Heart right ventricle (tissue), 16 donors: ENCODE data around the gene OSM. TPM values are rescaled to one million over a fixed set of nuclear protein-coding genes. Genes with fewer than 3 reads are reported as not detected.

Experiments
- ATAC-seq, 8 donors: fragments of 200-7000 bp; cut with Tn5 transposase; one replicate each; pipeline ENCODE4 v1.9.1; 2020; ENCODE audit warnings: mild to moderate bottlenecking in 8 of 8, moderate library complexity in 8 of 8, moderate number of reproducible peaks in 1 of 8
- DNase-seq, 2 donors: peaks; one replicate each; pipeline ENCODE4 v3.0.0-alpha.2; 2020
- H3K27ac ChIP-seq, 10 donors: fragments of 200-600 bp; sonication (generic) in 2 of 10; one replicate each; pipeline versions ENCODE4 v1.5.0 to v1.8.0; 2020 to 2022; ENCODE audit warnings: mild to moderate bottlenecking in 3 of 10
- H3K27me3 ChIP-seq, 7 donors: fragments of 200-600 bp; one replicate each; pipeline ENCODE4 v1.8.0; 2021 to 2022; ENCODE audit warnings: mild to moderate bottlenecking in 2 of 7
- H3K36me3 ChIP-seq, 9 donors: fragments of 200-600 bp; sonication (generic) in 1 of 9; one replicate each; pipeline versions ENCODE4 v1.5.0 to v1.8.0; 2020 to 2022; ENCODE audit warnings: mild to moderate bottlenecking in 2 of 9
- H3K4me1 ChIP-seq, 9 donors: fragments of 200-600 bp; sonication (generic) in 1 of 9; one replicate each; pipeline versions ENCODE4 v1.5.0 to v1.8.0; 2020 to 2022; ENCODE audit warnings: mild to moderate bottlenecking in 4 of 9
- H3K4me3 ChIP-seq, 10 donors: fragments of 200-600 bp; sonication (generic) in 2 of 10; one replicate each; pipeline versions ENCODE4 v1.5.0 to v1.8.0; 2020 to 2022; ENCODE audit warnings: mild to moderate bottlenecking in 7 of 10, moderate library complexity in 2 of 10
- H3K9me3 ChIP-seq, 11 donors: fragments of 200-600 bp in 10 of 11; sonication (generic) in 2 of 11; one replicate each; pipeline versions ENCODE4 v1.5.0 to v1.8.0; 2013 to 2022; ENCODE audit warnings: mild to moderate bottlenecking in 2 of 11, control low read depth in 1 of 11, moderate library complexity in 1 of 11
- CTCF ChIP-seq, 9 donors: fragments of 200-600 bp; sonication (generic) in 2 of 9; IDR thresholded peaks; one replicate each; pipeline versions ENCODE4 v1.5.0 to v1.8.0; 2021 to 2022; ENCODE audit warnings: antibody characterized with exemption in 9 of 9, mild to moderate bottlenecking in 5 of 9, moderate library complexity in 1 of 9
- WGBS, 2 donors: extraction: QIAGEN DNeasy Blood & Tissue Kit; methylation state at CpG; one replicate each; pipeline ENCODE4 v1.1.7; 2013; ENCODE audit warnings: inconsistent platforms in 1 of 2; 5-methylcytosine and 5-hydroxymethylcytosine counted together
- intact Hi-C, 10 donors: fragments of 100-400 bp; cut with DNase I; formaldehyde crosslinking; loops; one replicate each; pipeline versions ENCODE4 v1.11.1 to v1.14.2; 2022
- polyA plus RNA-seq, 2 donors: library from polyadenylated mRNA; stranded (reverse); fragments of 200-250 nt; gene quantifications; one replicate each; pipeline ENCODE4 v1.2.3, GENCODE V29; 2013
- total RNA-seq, 10 donors: library from RNA; stranded (reverse); fragmentation: NEBNext Ultra II Directional in 3 of 10; extraction: Animal tissue kit (Norgen Biotek cat#: 25700) in 3 of 10; gene quantifications; one replicate each; pipeline versions ENCODE4 v1.2.1 to v1.2.4, GENCODE V29; 2021 to 2023
- donor health status: Arrhythmogenic right ventricular cardiomyopathy.
- donor health status: ischemic (EF 13 %, LVEDD 7.1; RV severe dilation, severe dysfunction).
- donor health status: healthy with polysubstance abuse.
- donor health status: DM: no; HTN: yes; CAD: no.
- donor health status: DM: no; HTN: no; CAD: no.
- donor health status: ischemic (EF 25% LVEDD 6.9; RV normal size, moderate dysfunction).
- donor health status: ischemic (EF 25% LVEDD 5.7; RV mildly dilated, moderate dysfunction).
- donor health status: healthy.
- donor health status: DM: yes; HTN: yes; CAD: no.
- donor health status: Ischemic cardiomyopathy.
- donor health status: ischemic (EF 35%, LVEDD 5.7; RV mildly dilated, moderate dysfunction).
- donor health status: nonischemic (EF 11% LVEDD 7.7; RV severe dilation, severe dysfunction).
- donor health status: DM: yes; HTN: yes; CAD: no.
- donor health status: PGD.
- donor health status: ischemic (EF 29% LVEDD 5.4; RV normal size, mild dysfunction).
- donor health status: nonischemic (EF 23%, LVEDD 6.1; RV moderate dilation, normal function).

The OSM gene
- total and polyA plus RNA-seq, 12 donors, result 0.20 to 2.8 (median 0.41) TPM; not detected in 3

- H3K27ac ChIP-seq, result peak overlapping the region in 6 of 10 donors; percentile 68 to 96 (median 72)
- ATAC-seq (peak; percentile 18 to 56 (median 46)), DNase-seq (peak; percentile 45 to 59)
- no peaks in the 10 kb centered on the region for H3K9me3 ChIP-seq
- 68 to 69% methylated on average over 24 of the region's 24 CpGs for WGBS, 2 donors
- peak overlapping the region in 8 of 10 donors; percentile 2 to 64 (median 30) for H3K4me3 ChIP-seq
- intact Hi-C loops, result loop anchor here in 3 of 10 donors (5.0 to 10.0 kb wide), 2 partner anchors 121 to 219 kb away; partner anchors contain the start of gene RNF215 (in 1 of the 3)
- H3K4me1 ChIP-seq, result peaks cover 0 to 65% (median 4%) of the 10 kb centered on the region in 9 donors
- H3K27me3 ChIP-seq, result peaks cover 0 to 24% (median 9%) of the 10 kb centered on the region in 7 donors
- peaks cover 0 to 10% (median 0%) of the 10 kb centered on the region in 9 donors for H3K36me3 ChIP-seq
- TF ChIP-seq CTCF (IDR thresholded peaks at IDR 0.05), result no peak
Measured at GRCh38 chr22:30265823-30266444, 717 bp downstream of the OSM start.

GRCh38 chr22:30265131-30265720 is 1.4 kb downstream of the OSM start:
- 86 to 93% methylated on average over 9 of the region's 9 CpGs for WGBS, 2 donors
- Histone ChIP-seq H3K9me3 (no peaks in the 10 kb centered on the region), H3K36me3 (peaks cover 0 to 10% (median 0%) of the 10 kb centered on the region in 9 donors), H3K4me1 (peaks cover 0 to 61% (median 4%) of the 10 kb centered on the region in 9 donors), H3K27me3 (peaks cover 0 to 25% (median 11%) of the 10 kb centered on the region in 7 donors), H3K27ac (peak overlapping the region in 4 of 10 donors; percentile 71 to 96 (median 74)), H3K4me3 (peak overlapping the region in 1 of 10 donors; percentile 64)
- no peak for DNase-seq
- no peak for ATAC-seq
- TF ChIP-seq CTCF (IDR thresholded peaks at IDR 0.05), result no peak
- intact Hi-C loops, result loop anchor here in 3 of 10 donors (5.0 to 10.0 kb wide), 2 partner anchors 122 to 220 kb away; partner anchors contain the start of gene RNF215 (in 1 of the 3)

GRCh38 chr22:30263883-30264282 is 2.8 kb downstream of the OSM start:
- WGBS, 2 donors, result 83 to 88% methylated on average over 17 of the region's 17 CpGs
- peaks cover 0 to 10% (median 0%) of the 10 kb centered on the region in 9 donors for H3K36me3 ChIP-seq
- H3K27ac ChIP-seq, result peak overlapping the region in 1 of 10 donors; percentile 71
- ATAC-seq, result no peak
- peaks cover 0 to 25% (median 11%) of the 10 kb centered on the region in 7 donors for H3K27me3 ChIP-seq
- H3K9me3 ChIP-seq, result no peaks in the 10 kb centered on the region
- peak overlapping the region in 1 of 10 donors; percentile 32 for H3K4me3 ChIP-seq
- peaks cover 0 to 59% (median 4%) of the 10 kb centered on the region in 9 donors for H3K4me1 ChIP-seq
- TF ChIP-seq CTCF (IDR thresholded peaks at IDR 0.05), result no peak
- no peak for DNase-seq
- intact Hi-C loops, result loop anchor here in 8 of 10 donors (1.0 to 10.0 kb wide), 6 partner anchors 23 to 221 kb away; partner anchors contain the start of gene RNF215 (in 6 of the 8)
